Endodermal cell (in vitro differentiated cells): Measurements from ENCODE around the gene MYO5A. TPM values are rescaled to one million over a fixed set of nuclear protein-coding genes. Genes with fewer than 3 reads are reported as not detected.
A peak's percentile ranks its signal among the peaks of the same experiment; 100 is the strongest.

ENCODE experiments used
- DNase-seq: peaks from one replicate; pipeline ENCODE4 v3.0.0-alpha.2; 2017
- H3K27ac ChIP-seq: 2 replicates; pipeline ENCODE4 v1.5.1; 2013; ENCODE audit warnings: mild to moderate bottlenecking, low read depth, low read length, moderate library complexity
- H3K27me3 ChIP-seq: 2 replicates; pipeline ENCODE4 v1.6.1; 2013; ENCODE audit warnings: mild to moderate bottlenecking, low read length, moderate library complexity; ENCODE audit not compliant: insufficient read depth, control insufficient read depth, poor library complexity, severe bottlenecking
- H3K36me3 ChIP-seq: 2 replicates; pipeline ENCODE4 v1.7.0; 2013; ENCODE audit warnings: mild to moderate bottlenecking, low read length, moderate library complexity; ENCODE audit not compliant: control insufficient read depth, insufficient read depth
- H3K4me1 ChIP-seq: one replicate; pipeline ENCODE4 v1.7.0; 2013; ENCODE audit warnings: low read length; ENCODE audit not compliant: control insufficient read depth, insufficient read depth
- H3K4me3 ChIP-seq: 2 replicates; pipeline ENCODE4 v1.5.1; 2013; ENCODE audit warnings: mild to moderate bottlenecking, low read length, moderate library complexity
- H3K9ac ChIP-seq: 2 replicates; pipeline ENCODE4 v1.6.1; 2013; ENCODE audit warnings: mild to moderate bottlenecking, low read length, moderate library complexity; ENCODE audit not compliant: poor library complexity, severe bottlenecking; ENCODE audit errors: extremely low read depth
- H3K9me3 ChIP-seq: 2 replicates; pipeline ENCODE4 v1.6.1; 2013; ENCODE audit warnings: mild to moderate bottlenecking, low read length, moderate library complexity; ENCODE audit not compliant: control insufficient read depth
- H3K27ac Mint-ChIP-seq: 2 replicates; pipeline ENCODE4 v1.8.0; 2020; ENCODE audit warnings: mixed read lengths
- H3K27me3 Mint-ChIP-seq: 2 replicates; pipeline ENCODE4 v1.8.0; 2021; ENCODE audit warnings: mild to moderate bottlenecking, mixed read lengths; ENCODE audit not compliant: insufficient read depth
- H3K36me3 Mint-ChIP-seq: 2 replicates; pipeline ENCODE4 v1.8.0; 2020; ENCODE audit warnings: low read depth, mixed read lengths
- H3K4me1 Mint-ChIP-seq: 2 replicates; pipeline ENCODE4 v1.8.0; 2020; ENCODE audit warnings: mixed read lengths
- H3K4me3 Mint-ChIP-seq: 2 replicates; pipeline ENCODE4 v1.8.0; 2020; ENCODE audit warnings: mild to moderate bottlenecking, moderate library complexity, mixed read lengths
- H3K9me3 Mint-ChIP-seq: 2 replicates; pipeline ENCODE4 v1.8.0; 2020; ENCODE audit warnings: mild to moderate bottlenecking, mixed read lengths
- CTCF ChIP-seq: fragments of 200-600 bp; sonication (generic); conservative IDR thresholded peaks from 2 replicates; pipeline ENCODE4 v1.5.0; 2021; ENCODE audit warnings: antibody characterized with exemption, mild to moderate bottlenecking
- WGBS, 2 experiments: methylation state at CpG; one replicate each; pipeline versions ENCODE4 v1.1.5 to v1.1.7; 2013; ENCODE audit warnings: missing lambda C conversion rate in 2 of 2, mixed read lengths in 1 of 2; ENCODE audit not compliant: insufficient coverage in 1 of 2, insufficient read length in 1 of 2; 5-methylcytosine and 5-hydroxymethylcytosine counted together
- total RNA-seq, 2 donors: library from RNA; stranded (reverse); fragmentation: NEBNext Ultra II Directional in 1 of 2; extraction: Animal tissue kit (Norgen Biotek cat#: 25700) in 1 of 2; gene quantifications; 2 replicates in 1 of 2; 3 replicates in 1 of 2; pipeline ENCODE4 v1.2.1, GENCODE V29; 2021

MYO5A gene
- total RNA-seq, 2 donors from 2014 or later: 10.0 to 13.1 TPM

DNA sequence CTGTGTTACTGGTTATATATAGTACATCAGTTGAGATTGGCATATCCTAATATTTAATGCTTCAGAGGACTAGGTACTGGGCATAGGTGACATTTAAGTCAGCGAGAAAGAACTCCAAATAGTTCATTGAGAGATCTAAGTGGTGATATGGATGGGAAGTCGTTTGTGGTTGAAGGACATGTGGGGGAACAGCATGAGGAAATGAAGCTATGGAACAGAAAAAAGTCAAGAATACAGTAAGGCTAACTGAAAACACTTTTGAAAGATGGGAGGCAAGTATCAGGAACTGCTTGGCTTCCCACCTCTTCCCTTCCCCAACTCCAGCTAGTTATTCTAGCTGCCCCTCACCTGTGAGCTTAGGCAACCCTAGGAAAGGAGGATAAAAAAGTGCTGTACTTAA is 3.7 kb upstream of the MYO5A start:
- Histone ChIP-seq H3K9ac (no peak overlapping the region), H3K9me3 (peaks cover 4% of the 10 kb centered on the region), H3K36me3 (no peaks in the 10 kb centered on the region), H3K27me3 (peaks cover 59% of the 10 kb centered on the region), H3K27ac (no peak overlapping the region), H3K4me1 (no peaks in the 10 kb centered on the region), H3K4me3 (no peak overlapping the region)
- whole genome bisulfite sequencing, 2 experiments: 85 to 89% methylated on average over 2 of the region's 2 CpGs
- Mint-ChIP-seq H3K4me3 (no peak overlapping the region), H3K9me3 (no peaks in the 10 kb centered on the region), H3K27me3 (peaks cover 51% of the 10 kb centered on the region), H3K36me3 (no peaks in the 10 kb centered on the region), H3K27ac (no peak overlapping the region), H3K4me1 (peaks cover 10% of the 10 kb centered on the region)
- no peak for DNase-seq
- no peak for TF ChIP-seq CTCF

DNA sequence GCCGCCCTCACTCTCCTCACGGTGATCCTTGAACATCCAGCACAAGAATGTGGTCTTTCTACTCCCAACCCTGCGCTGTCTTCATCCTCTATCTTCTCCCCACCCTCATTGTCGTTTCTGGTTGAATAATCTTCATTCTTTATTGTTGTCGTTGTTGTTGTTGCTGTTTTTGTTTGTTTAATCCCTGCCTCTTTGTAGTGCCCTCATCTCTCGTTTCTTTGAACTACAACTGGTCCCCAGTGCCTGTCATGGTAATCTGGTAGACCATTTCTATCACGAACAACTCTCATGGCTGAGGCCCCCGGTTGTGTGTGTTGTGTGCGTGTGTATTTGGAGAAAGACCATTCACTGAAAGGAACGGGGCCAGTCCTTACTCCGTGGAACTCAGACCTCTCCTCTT is 1.3 kb upstream of the MYO5A start:
- no peak overlapping the region for H3K27ac ChIP-seq

GRCh38 chr15:52529341-52529924 is 753 bp upstream of the MYO5A start:
- peaks cover 60% of the 10 kb centered on the region for H3K27me3 ChIP-seq
- no peaks in the 10 kb centered on the region for H3K4me1 ChIP-seq
- no peak overlapping the region for H3K27ac ChIP-seq
- H3K9ac ChIP-seq: no peak overlapping the region
- TF ChIP-seq CTCF: no peak
- peaks cover 59% of the 10 kb centered on the region for H3K27me3 Mint-ChIP-seq
- WGBS, 2 experiments: 3 to 4% methylated on average over 12 to 28 of the region's 28 CpGs
- H3K27ac Mint-ChIP-seq: no peak overlapping the region
- no peaks in the 10 kb centered on the region for H3K36me3 Mint-ChIP-seq
- no peaks in the 10 kb centered on the region for H3K9me3 Mint-ChIP-seq
- H3K4me3 ChIP-seq: peak overlapping the region; percentile 81
- H3K4me1 Mint-ChIP-seq: peaks cover 10% of the 10 kb centered on the region
- H3K9me3 ChIP-seq: no peaks in the 10 kb centered on the region
- peak overlapping the region; percentile 80 for H3K4me3 Mint-ChIP-seq
- no peak for DNase-seq
- no peaks in the 10 kb centered on the region for H3K36me3 ChIP-seq

More for the DNA sequence above, 1.3 kb upstream of the MYO5A start:
- H3K27me3 ChIP-seq: peaks cover 63% of the 10 kb centered on the region
- TF ChIP-seq CTCF: no peak
- Mint-ChIP-seq H3K9me3 (no peaks in the 10 kb centered on the region), H3K4me3 (peak overlapping the region; percentile 80), H3K27me3 (peaks cover 59% of the 10 kb centered on the region), H3K27ac (no peak overlapping the region), H3K4me1 (peaks cover 10% of the 10 kb centered on the region), H3K36me3 (no peaks in the 10 kb centered on the region)
- no peaks in the 10 kb centered on the region for H3K4me1 ChIP-seq
- 45 to 53% methylated on average over 5 to 9 of the region's 11 CpGs for WGBS, 2 experiments
- H3K9me3 ChIP-seq: no peaks in the 10 kb centered on the region
- H3K4me3 ChIP-seq: peak overlapping the region; percentile 81
- DNase-seq: no peak
- no peaks in the 10 kb centered on the region for H3K36me3 ChIP-seq
- no peak overlapping the region for H3K9ac ChIP-seq
